Measurements from ENCODE around the gene CTBP2.

GRCh38 chr10:125080984-125081383 lies 79.4 kb downstream of the CTBP2 start:
- TF ChIP-seq, protein P1, sequence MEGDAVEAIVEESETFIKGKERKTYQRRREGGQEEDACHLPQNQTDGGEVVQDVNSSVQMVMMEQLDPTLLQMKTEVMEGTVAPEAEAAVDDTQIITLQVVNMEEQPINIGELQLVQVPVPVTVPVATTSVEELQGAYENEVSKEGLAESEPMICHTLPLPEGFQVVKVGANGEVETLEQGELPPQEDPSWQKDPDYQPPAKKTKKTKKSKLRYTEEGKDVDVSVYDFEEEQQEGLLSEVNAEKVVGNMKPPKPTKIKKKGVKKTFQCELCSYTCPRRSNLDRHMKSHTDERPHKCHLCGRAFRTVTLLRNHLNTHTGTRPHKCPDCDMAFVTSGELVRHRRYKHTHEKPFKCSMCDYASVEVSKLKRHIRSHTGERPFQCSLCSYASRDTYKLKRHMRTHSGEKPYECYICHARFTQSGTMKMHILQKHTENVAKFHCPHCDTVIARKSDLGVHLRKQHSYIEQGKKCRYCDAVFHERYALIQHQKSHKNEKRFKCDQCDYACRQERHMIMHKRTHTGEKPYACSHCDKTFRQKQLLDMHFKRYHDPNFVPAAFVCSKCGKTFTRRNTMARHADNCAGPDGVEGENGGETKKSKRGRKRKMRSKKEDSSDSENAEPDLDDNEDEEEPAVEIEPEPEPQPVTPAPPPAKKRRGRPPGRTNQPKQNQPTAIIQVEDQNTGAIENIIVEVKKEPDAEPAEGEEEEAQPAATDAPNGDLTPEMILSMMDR (IDR thresholded peaks at IDR 0.05; ENCODE audit: insufficient read depth, low read length, poor library complexity, severe bottlenecking), result no peak
- TF ChIP-seq EZH2phosphoT487 (conservative IDR thresholded peaks at IDR 0.05; ENCODE audit: low read length), result no peak
